Limb (tissue), 2 donors: Measurements from ENCODE around the gene KCNQ1.

Source experiments
- DNase-seq, 2 donors: peaks; one replicate each; pipeline ENCODE4 v3.0.0-alpha.2; 2016; ENCODE audit errors: extremely low spot score in 2 of 2

Gene KCNQ1

DNA sequence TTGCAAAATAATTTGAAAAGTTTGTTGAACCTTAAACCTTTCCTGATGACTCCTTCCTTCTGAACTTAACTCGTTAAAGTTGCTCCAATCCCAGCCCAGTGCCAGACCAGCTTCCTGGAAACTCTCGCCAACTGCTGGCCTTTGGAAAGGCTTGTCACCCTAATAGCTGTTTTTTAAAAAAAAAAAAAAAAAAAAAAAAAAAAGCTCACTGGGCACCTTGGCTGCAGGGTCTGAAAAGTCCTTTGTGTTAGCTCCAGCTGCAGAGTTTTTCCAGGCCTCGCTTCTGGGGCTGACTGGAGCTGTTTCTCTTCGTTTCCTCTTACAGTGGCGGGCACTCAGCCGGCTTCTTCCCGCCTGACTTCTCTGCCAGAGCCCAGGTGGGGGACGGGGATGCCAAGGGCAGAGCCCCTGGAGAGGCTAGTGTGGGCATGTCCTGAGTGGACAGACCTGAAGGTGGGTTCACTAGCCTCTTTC lies 229.9 kb downstream of the KCNQ1 start:
- peak in 1 of 2 donors; percentile 65 for DNase-seq

DNA sequence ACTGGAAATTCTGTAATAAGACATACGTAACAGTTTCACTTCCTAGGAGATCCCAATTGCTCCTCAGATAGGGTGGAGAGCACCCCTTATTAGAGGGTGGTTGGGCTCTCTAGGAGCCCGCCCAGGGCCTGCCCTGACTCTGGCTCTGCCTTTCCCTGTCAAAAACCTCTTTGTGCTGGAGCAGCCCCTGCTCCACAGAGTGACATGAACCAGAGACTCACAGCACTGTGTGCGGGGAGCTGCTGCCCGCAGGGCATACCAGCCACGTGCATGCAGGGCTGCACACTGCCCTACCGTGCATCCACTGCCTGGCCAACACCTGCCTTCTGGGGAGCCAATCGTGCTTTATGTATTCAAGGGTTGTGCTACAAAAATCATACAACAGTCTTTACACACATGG lies 230.7 kb downstream of the KCNQ1 start:
- DNase-seq, result peak in 1 of 2 donors; percentile 38

DNA sequence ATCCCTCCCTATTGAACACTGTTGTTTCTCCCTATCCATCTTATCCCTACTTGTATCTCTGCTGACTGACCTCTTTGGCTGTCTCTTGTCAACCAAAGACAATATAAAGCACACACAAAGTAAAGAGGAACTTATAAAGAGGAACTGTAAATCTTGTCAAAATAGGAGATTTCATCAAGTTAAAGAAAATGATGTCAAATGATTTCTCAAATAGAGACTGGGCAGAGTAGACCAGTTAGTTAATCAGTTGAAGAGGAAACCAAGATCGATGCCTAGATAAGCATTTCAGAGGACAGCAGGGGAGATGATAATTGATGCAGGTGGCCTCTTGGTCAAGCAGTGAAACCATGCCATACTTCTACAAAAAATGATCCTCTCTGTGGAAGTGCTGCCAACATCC lies 232.3 kb downstream of the KCNQ1 start:
- no peak for DNase-seq

DNA sequence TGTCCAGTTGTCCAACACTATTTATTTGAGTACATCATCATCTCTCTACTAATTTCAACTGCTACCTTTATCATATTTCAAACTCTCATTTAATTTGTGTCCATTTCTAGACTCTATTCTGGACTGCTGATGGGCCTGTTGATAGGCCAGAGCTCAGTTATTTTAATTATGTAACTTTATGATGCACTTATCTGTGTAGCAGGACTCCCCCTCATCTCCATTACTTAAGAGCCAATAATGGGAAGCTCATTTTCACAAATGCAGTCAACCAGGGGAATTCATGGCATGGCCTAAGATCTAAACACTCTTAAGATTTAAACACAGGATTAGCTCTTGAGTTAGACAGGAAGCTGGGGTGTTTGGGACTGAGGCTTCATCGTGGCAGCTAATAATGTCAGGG lies 233.6 kb downstream of the KCNQ1 start:
- DNase-seq, result no peak

DNA sequence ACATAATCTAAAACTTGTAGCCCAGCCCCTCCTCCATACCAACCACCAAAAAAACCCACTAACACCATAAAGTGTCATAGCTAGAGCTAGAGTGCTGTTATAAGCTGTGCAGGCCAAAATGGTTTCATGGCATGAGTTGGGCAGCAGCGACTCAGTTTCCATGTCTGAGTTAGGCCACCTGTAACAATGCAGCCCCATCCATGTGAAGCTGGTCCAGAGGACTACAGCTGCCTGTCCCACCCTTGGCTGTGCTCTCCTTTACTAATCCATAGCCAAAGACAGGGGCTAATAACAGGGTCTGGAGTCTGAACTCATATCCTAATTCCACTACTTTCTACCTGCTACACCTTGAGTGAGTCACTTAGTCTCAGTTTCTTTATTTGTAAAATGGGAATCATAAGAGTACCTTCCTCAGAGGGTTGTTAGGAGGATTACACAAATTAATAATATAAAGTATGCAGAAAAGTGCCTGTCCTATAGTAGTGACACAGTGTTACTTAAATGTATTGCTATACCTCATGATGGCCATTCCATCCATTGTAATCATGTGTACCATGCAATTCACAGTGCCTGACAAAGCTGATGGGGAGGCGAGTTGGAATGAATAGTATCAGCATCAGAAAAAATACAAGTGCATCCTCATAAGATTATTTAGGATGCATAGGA lies 234.3 kb downstream of the KCNQ1 start:
- DNase-seq, result no peak

DNA sequence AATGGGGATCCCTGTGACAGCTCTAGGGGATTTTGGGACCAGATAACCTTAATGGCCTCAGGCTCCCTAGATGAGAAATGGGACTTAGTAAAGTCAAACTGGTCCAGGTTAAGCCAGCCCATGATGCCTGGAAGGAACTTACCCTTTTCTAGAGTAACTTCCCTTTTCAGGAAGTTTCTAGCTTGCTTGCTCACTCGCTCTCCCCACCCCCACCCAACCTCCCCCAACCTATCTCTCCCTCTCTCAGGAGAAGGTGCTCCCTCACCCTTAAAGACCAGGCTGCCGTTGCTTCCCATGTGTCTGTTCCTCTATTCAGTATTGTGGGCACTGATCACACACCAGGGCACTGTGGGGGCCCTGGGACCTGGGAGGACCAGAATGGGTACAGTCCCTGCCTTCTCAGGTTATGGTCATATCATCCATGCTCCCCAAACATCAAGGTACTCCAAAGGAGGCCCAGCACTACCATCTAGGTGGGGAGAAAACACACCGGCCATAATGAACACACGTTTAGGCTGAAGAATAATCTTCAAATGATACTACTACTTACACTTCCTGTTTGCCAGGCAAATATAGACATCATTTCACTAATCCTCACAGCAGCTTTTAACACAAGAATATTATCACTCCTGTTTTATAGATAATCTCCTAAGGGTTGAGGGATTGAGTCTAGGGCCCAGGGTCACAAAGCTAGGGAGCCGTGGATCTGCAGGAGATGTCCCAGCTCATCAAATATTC lies 236.8 kb downstream of the KCNQ1 start:
- DNase-seq, result peak in 1 of 2 donors; percentile 14

DNA sequence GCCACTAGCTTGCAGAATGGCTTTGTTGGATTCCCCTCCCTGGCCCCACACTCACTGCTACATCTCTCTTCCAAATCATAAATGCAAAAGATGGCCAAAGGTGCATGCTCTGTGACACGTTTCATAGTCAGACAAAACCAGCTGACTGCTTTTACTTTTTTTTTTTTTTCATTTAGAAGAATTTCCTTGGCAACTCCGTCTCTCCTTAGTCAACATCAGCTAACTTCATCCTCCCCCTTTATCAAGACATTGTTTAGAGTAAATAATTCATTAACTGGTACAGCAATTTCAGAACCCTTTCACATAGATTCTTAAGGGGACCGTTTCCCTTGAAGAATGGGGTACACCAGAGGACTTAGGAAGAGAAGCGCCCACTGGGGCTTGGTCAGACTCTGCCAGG lies 239.0 kb downstream of the KCNQ1 start:
- no peak for DNase-seq

DNA sequence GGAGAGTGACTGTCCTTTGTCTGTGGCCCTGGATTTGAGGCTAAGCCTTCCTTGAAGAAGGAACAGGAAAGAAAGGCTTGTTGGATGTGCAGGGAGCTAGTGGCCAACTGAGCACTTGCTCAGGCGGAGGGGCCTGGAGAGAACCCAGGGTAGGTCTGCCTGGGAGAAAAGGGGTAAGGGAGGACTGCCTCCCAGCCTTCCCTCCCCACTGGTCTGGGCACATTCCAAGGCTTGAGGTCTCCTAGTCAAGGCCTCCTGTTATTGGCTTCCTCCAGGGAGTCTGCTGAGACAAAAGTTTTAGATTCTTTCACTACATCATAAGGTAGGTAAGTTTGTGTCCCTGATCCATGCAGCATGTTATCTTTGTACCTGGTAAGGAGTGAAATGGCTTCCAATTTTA lies 239.8 kb downstream of the KCNQ1 start:
- DNase-seq, result no peak

DNA sequence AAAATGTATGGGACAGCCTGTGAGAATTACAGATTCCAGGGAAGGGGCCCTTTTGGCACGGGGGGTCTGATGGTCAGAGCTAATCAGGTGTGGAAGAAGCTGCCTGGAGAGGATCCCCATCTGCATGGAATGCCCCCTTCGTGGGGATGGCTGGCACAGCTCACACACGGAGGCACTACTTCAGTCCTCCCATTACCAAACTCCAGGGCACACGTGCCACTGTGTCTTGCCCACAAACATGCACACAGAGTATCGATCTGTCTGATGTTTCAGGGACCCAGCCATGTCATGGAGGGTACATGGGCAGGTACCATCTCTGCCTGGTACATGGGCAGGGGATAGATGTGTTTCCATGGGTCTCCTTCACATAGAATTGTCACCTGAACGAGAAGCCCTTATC lies 240.2 kb downstream of the KCNQ1 start:
- no peak for DNase-seq

DNA sequence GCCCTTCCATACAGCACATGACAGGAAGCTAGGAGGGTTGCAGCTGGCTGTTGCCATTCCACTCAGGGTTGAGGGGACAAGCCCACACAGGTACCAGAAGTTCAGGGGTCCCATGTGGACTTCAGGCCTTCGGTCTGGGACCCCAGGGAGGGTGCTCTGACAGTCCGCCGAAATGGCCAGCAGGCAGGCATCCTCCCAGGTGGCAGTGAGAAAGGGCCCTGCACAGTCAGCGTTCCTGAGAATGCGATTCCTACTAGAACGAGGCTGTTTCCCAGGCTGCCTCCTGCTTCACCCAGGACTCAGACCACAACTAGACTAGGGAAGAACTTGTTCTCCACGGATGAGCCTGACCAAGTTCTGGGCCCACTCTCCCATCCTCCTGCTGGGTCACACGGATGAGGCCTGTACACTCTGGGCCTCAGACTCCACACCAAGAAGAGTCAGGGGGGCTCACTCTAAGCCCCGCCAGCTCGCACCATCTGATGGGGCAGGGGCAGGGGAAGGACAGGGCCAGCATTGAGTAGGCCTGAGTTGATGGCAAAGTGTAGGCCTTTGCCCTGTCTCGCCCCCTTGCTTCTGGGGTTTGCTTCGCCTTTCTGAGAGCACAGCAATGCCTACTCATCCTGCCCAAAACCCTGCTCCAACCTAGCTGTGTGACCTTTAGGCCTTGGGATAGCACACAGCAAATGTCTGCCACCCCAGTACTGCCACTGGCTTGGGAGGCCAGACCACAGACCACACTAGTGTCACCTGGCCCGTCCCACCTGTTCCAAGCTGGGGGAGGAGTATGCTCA lies 241.0 kb downstream of the KCNQ1 start:
- DNase-seq, result no peak

DNA sequence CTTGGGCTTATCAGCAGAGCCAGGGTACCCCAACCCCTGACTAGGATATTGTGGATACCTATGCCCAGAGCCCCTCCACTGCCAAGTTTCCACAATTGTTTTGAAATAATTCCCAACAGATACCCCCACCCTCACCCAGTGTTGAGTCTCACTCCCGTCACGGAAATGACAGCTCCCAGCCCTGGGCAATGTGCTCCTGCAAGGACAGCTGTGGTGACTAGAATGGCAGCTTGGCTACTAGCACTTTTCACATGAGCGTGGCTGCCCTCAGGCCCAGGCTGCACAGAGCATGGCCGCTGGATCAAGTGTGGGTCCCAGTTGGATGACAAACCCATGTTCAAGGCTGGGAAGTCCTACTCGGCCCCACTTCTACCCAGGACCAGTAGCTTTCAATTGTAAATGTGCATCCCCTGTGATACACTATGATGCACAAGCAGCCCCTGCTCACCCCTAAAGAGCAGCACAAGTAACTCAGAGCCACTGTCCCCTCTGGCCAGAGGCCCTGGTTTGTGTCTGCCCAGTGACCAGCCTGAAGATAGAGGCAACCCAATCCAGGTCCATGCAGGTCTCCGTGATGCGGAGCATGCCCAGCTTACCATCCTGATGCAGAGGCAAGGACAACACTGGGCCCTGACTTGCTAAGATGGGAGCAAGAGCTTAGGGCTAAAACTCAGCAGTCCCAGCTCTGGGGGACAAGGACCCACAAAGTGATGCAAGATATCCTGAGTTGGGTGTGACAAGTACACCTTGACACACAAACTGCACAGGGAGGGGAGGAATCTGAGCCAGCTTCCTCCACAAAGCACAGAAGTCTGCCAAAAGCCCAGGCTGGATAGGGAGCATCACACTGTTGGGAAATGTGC lies 241.8 kb downstream of the KCNQ1 start:
- no peak for DNase-seq

DNA sequence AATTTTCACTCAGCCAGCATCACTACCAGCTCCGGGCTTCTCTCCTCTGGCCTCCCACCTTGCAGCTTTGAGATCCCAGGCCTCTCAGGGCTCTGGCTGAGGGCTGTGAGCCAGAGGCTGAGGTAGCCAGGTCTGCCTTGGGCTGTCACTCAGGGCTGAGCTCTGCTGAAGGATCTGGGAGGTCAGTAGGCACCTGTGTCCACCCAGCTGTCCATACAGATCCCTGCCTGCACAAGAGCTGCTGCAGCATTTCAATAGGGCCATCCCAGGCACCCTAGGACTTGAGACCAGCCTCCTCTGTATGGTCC lies 242.4 kb downstream of the KCNQ1 start:
- DNase-seq, result no peak

DNA sequence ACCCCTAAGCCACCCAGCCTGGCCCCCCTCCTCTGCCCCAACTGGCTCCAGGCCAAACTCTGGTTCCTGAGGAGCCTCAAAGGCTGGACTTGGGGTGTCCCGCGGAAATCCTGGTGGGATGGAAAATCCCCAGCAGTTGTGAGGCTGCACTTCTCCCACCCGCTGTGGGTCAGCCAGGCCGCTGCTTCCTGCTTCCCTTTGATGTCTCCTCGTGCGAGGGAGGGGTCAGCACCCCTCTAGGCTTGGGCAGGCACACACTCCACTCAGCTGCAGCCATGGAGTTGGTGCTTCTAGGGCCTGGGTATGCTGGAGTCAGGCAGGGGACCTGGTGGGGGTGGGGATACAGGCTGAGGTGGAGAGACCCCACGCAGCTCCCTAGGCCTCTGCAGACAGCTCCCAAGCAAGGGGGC lies 243.0 kb downstream of the KCNQ1 start:
- no peak for DNase-seq

DNA sequence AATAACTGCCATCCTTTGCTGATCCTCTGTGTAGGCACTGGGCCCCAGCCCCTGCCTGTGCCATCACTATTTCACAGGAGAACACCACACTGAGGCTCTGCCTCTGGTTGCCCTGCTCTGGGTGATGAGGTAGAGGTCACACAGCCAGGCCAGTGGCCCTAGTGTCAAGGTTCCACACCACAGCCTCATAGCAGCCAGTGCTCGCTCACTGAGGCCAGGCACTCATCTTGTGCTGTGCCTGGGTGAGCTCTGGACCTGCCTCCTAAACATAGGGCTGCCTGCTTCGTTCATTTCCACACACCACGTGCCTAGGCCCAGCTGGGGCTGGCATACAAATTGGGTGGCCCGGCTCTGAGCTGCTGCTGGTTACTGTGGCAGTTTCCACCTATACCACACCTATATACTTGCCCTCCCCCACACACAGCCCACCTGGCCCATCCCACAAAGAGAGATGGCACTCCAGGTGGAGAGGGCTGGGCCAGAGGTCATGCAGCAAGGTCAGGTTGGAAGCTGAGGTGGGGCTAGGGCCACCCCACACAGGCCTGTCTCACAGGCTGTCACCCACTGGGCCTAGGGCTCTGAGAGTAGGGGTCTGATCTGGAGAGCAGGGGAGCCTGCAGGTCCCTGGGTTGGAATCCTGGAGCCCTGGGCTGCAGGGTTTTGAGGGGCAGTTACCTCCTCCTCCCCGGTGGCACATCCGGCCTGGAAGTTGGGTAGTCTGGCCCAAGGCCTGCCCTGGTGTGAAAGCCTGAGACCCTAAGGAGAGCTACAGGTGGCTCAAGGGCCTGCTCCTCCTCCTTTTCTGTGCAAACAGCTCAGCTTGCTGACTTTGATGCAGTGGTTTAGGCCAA lies 243.8 kb downstream of the KCNQ1 start:
- no peak for DNase-seq

DNA sequence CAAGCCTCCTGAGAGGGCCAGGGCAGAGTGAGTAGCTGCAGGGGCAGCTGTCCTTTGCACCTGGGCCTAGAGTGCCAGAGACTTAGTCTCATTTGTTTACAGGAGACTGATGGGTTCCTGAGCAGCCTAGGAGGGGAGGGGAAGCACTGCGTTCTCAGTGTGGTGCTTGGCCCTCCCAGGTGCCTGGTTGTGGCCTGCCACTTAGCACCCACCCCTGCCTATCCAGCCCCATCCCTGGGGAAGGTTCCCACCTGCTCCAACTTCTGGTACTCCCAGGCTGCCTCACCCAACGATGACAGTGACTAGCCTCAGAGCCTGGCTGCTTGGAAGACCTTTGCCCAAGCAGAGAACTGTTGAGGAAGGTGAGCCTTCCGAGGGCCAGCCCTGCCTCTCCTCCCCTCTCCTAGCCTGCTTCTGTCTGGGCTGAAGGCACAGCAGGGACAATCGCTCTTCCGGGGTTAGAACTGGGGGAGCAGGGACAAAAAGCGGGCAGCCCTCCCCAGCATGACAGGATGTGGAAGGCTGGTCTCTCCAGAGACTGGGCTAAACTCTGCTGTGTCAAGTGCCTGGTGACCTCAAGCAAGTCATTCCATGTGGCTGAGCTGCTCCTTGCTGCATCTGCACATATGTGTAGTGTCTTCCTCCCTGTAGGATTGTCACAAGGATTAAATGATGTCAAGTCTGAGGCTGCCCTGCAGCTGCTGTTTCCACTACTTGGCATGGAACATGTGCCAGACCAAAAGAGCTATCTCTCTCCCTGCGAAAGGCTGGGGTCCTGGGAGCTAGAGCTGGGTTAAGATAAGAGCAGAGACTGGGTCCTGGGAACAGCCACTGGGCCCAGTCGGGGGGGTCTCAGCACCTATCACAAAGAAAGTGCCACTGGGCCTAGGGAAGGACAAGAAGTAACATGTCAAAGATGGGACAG lies 245.1 kb downstream of the KCNQ1 start:
- DNase-seq, result no peak

DNA sequence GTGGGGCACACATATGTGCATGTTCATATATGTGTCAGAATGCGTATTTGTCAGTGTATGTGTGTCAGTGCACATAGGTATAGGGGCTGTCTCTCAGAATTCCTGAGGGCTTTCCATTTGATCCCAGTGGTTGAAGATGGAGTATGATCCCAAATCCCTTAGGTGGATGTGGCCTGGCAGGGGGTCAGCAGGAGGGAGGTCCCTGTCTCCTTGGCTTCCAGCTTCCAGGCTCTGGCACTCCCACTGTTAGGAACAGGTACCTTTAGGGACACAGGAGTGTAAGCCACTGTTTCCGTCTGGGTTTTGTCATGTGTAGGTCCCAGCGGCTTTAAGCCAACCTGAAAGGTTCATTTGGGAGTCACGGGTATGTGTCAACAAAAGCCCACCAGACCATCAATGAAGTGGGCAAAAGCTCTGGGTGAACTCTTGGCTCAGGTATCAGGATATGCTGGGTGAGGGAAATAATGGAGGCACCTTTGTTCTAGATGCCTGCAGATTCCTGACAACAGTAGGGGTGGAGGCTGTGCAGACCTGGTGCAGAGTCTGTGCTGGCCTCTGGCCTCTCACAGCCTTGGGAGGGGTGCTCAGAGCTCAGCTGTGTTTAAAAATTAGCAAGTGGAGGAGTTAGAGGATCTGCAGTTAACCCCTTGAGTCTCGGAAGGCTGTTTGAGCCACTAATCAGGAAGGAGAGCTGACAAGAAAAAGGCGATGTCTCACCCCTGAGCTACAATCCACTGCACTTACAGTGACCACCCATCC lies 246.0 kb downstream of the KCNQ1 start:
- peak in 1 of 2 donors; percentile 18 for DNase-seq

DNA sequence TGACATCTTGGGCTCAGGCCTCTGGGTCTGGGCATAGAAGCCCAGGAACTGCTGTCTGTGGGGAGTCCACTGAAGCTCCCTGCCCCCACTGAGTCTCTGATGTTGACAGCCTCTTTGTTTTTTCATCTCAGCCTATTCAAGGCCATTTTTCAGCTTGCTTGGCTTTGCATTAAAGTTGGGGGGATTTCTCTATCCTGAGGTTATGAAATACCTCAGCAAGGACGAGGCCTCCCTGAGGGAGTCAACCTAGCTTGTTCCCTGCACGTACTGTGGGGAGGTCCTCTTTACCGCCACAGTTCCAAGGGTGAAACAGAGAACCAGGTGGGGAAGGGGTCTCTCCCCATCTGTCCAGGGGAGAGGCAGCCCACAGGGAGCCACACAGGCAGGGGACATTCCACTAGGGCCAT lies 246.6 kb downstream of the KCNQ1 start:
- no peak for DNase-seq

DNA sequence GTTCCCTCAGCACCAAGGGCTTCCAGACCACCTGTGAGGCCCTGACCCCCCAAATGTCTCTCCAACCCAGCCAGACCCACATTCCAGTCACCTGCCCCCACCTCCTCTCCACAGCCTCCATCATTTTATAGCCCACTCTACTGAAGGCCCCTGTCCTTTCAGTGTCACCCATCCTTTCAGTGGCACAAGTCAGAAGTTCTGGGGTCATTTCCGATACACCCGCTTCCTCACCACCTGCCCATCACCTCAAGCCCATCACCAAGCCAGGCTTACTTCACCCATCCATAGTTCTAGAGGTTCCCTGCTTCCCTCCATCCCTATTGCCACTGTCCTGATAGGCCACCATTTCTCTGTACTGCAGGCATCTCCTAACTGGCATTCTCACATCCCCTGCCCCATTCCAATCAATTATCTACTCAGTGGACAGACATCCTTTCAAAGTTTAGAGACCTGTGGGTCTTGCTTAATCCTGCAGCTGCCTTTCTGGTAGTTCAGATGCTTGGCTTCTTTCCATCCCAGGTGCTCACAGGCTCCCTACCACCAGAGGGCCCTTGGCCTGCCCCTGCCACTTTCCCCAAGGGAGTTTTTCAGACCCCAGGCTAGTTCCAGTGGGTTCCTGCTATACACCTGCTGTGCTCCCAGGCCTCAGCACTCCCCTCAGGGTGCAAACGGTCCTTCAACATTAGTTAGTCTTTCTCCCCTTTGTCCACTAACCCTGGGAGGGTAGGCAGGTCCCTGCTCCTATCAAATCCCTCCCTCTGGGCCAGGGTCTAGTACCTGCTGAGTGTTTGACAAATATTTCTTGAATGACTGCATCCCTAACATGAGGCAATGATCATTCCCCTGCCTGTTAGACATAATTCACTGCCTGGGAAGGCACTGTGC lies 247.4 kb downstream of the KCNQ1 start:
- DNase-seq, result peak in 1 of 2 donors; percentile 31
